HG03439 (cell line): ENCODE results near the gene SPINK6.

Experiments used
- ATAC-seq: cut with Tn5 transposase; IDR thresholded peaks from one replicate; pipeline ENCODE4 v1.9.1; 2021; ENCODE audit warnings: mild to moderate bottlenecking, moderate library complexity; ENCODE audit not compliant: unreplicated experiment

Gene SPINK6

DNA sequence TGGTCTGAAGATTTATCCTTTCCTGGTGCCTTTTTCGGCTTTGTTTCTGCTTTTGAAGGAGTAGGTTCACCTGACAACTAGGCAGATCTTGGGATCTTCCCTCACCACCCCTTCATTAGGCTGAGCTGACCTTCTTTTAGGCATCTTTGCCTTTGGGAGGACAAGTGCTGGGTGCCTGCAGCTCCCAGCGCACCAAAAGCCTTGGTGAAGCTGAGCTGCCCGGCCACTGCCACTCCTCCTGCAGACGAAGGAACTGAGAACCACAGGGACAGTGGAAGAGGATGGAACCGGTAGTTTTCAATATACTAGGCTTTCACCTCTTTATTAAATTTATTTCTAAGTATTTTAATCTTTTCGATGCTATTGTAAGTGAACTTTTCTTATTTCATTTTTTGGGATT lies 18.7 kb downstream of the SPINK6 start:
- no peak for ATAC-seq

DNA sequence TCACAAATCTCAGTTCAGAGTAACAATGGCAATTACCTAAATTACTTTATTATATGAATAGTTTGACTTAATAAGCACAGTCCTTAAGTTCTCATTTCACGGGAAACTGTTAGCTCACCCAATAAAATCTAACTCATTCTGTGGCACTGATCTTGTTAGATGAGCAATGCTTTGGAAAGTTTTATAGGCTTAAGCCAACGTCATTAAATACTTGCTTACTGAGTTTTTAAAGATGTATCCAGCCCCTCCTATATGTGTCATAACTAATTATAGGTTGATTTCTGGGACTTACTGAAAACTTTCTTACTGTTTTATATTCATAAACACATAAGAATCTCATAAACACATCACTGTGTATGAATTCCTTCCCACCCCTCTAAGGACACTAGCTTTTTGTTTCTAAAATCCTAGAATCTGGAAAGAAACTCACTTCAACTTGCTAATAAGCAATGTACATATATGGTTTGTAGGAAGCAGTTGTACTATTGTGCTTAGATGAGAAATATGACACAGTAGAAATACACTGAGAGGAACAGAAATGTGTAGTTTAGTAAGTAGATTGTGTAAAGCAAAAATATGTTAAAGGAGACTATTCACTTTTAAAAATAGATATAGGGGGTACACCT lies 21.4 kb downstream of the SPINK6 start:
- ATAC-seq, result no peak

DNA sequence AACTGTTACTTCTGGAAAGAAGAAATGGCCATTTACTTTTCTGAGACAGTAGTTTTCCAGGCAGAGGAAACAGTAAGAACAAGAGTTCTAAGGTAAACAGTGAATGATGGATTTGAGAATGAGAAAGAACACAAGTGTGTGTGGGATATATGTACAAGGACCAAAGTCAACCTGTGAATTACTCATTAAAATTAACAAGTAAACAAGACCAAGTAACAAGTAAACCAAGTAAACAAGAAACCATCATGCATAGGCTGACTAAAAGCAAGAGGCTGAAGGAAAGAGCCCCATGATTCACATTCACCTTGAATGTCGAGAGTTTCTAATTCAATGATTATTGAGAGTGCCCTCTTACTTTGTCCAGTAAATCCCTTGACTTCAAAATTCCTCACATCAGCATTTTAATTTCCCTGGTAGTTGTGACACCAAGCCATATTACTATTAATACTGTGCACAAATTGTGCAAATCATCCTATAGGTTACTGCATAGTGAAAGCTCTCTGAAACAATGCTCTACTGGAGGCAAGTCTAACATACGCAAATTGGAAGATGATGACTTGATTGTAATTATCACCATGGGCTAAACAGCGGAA lies 25.6 kb downstream of the SPINK6 start:
- ATAC-seq, result no peak

DNA sequence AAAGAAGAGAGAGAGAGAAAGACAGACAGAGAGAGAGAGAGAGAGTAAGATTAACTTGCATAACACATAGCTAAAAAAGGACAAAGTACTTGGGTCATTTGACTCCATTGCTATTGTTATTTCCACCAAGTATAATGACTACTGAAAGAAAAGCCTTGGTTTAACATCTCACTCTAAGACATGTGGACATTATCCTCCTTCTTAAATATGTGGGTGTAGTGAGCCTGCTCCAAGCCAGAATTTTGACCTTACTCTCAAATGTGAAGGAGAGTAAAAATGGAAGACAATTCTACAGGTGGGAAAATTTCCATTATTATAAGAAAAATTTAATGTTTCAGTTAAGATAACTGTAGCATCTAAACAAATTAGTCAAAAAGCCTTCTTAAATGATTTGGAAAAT lies 27.0 kb downstream of the SPINK6 start:
- ATAC-seq, result no peak

DNA sequence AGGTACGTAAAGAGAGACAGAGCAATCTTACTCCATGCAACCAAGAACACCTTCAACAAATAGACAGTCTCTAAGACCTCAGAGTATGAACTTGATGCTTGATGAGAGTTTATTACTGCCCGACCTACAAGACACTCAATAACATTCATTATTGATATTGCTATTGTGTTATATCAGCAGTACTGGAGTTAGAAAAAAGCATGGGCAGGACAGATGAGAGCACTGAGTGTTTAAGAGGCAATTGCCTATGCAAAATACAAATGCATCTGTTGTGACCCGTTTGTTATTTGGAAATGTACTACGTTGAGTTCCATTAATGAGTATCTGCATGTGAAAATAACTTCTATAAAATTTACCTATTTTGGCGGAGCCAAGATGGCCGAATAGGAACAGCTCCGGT lies 27.4 kb downstream of the SPINK6 start:
- ATAC-seq, result no peak

DNA sequence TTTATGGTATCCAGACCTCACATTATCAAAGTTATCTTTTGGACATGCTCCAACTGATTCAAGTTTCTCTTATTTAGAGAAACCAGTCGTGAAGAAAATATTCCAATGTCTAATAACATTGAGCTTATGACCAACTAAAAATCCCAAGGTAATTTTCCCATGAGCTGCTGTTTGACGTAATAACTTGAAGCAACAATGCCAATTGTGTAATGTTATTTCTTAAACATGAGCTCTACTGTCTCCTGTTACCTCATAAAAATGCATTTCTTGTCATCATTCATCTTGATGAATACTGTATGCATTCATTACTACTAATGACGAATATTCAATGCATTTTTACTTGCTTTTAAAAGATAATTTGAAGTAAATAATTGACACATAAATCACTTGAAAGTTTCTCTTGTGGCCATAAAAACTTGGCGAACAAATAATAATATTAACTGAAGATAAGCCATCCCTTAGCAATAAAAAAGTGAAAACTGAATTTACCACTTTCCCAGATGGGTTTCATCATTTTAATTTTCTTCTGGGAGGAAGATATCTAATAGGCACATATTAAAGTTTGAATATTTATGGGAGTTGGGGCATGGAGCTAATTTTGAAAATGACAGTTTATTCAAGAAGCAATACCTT lies 35.1 kb downstream of the SPINK6 start:
- no peak for ATAC-seq

DNA sequence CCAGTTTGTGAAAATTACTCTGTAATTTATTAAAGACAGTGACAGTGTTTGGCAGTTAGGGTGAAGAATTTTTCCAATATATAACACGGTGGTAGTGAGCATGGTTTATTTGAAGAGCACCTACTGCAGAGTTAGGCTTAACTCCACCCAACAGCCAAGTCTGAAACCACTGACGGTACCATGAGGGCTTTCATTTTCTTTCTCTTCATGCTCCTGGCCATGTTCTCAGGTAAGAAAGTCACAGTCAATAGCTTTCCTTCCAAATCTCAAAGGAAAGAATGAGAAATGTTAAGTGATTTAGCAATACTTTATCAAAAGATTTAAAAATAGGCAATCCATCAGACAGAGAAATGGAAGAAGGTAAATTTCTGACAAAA lies 35.6 kb downstream of the SPINK6 start, which contains the start of gene MARCOL:
Gene MARCOL, plus strand, starts transcription at position 108 of the 377 bp plus-strand sequence. Its CDS starts 73 bp downstream, at position 181.
- ATAC-seq, result no peak

DNA sequence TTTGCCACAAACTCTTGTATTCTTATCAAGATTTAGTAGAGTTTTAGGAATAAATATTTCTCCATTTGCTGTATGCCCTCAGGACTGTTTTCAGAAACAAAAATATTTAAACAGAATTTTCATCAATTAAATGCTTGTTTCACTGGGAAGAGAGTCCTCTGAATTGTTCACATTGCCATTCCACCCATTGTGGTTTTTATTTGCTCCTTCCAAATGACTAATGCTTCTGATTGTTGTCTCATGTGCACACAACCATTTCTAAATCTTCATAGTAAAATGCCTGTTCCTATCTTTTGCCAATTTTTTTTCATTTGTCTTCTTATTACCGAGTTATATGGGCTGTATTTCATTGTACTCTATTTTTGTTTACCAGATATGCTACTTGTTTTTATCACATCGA lies 46.1 kb downstream of the SPINK6 start:
- no peak for ATAC-seq

DNA sequence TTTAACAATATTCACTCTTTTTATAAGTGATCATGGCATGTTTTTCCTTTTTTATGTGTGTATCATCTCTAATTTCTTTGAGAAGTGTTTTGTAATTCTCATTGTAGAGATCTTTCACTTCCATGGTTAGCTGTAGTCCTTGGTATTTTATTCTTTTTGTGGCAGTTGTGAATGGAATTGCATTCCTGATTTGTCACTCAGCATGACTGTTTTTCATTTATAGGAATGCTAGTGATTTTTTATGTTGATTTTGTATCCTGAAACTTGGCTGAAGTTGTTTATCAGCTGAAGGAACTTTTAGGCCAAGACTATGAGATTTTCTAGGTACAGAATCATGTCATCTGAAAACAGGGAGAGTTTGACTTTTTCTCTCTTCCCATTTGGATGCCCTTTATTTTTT lies 52.6 kb downstream of the SPINK6 start:
- ATAC-seq, result no peak

DNA sequence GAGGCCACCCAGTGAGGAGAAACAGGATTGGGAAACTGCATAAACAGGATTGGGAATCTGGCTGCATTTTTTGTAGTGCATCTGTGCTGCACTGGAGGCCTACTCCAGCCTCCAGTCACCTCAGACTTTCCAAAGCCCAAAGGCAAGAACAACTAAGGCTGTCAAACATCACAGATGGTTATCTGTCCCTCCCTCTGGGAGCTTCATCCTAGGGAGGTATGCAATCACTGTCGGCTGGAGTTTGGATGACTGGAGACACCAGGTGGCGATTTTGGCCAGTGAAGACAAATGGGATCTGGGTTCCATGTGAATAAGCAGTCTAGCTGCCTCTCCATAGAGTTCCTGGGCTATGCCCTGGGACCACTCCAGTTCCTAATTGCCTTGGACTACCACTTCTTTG lies 56.4 kb downstream of the SPINK6 start:
- ATAC-seq, result no peak

DNA sequence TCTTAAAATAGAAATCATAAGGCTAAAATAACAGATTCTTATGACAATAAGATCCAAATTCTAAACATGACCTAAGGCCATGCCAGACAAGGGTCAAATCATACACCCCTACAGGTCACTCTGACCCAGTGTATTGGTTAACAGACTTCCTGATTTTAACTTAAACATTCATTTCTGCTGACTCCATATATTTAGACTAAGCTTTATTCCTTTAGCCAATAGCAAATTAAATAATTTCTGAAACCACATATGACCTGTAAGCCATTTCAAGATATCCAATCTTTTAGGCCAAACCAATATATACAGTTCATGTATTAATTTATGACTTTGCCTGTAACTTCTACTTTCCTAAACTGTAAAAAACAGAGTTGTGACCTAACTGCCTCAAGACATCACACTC lies 58.4 kb downstream of the SPINK6 start:
- ATAC-seq, result no peak
